Measurements from ENCODE around the gene MXI1. TPM values are rescaled to one million over a fixed set of nuclear protein-coding genes. Genes with fewer than 3 reads are reported as not detected.

The MXI1 gene
- total RNA-seq, 1 donor from 2014 or later = 23.5 TPM

GRCh38 chr10:110278562-110279406 is 71.4 kb downstream of the MXI1 start:
- H2AFZ ChIP-seq (replicated peaks) = no peak overlapping the region
- Mint-ChIP-seq H3K4me1 (peaks cover 14% of the 10 kb centered on the region), H3K27ac (no peak overlapping the region), H3K4me3 (no peak overlapping the region), H3K36me3 (peaks cover 2% of the 10 kb centered on the region), H3K9me3 (no peaks in the 10 kb centered on the region), H3K27me3 (ENCODE audit: insufficient read depth, low read depth) (no peaks in the 10 kb centered on the region)
- H3K27me3 ChIP-seq = no peaks in the 10 kb centered on the region
- no peak overlapping the region for H3K4me3 ChIP-seq
- H4K20me1 ChIP-seq (ENCODE audit: low read depth) = peaks cover 5% of the 10 kb centered on the region
- no peak overlapping the region for H3K4me2 ChIP-seq
- no peak for TF ChIP-seq CTCF (IDR thresholded peaks at IDR 0.05)
- TF ChIP-seq EZH2 (IDR thresholded peaks at IDR 0.05) = no peak
- peaks cover 5% of the 10 kb centered on the region for H3F3A ChIP-seq (ENCODE audit: low read depth)
- H3K27ac ChIP-seq = no peak overlapping the region
- no peak for DNase-seq (ENCODE audit: low spot score)
- no peaks in the 10 kb centered on the region for H3K79me2 ChIP-seq (ENCODE audit: low read depth)
- H3K9ac ChIP-seq = no peak overlapping the region
- H3K4me1 ChIP-seq = peaks cover 7% of the 10 kb centered on the region
- peaks cover 4% of the 10 kb centered on the region for H3K36me3 ChIP-seq
- no peaks in the 10 kb centered on the region for H3K9me3 ChIP-seq (ENCODE audit: low read depth)

- TF ChIP-seq EZH2 (IDR thresholded peaks at IDR 0.05) (no peak), EZH2phosphoT487 (IDR thresholded peaks at IDR 0.05) (no peak), CTCF (IDR thresholded peaks at IDR 0.05) (peak; percentile 75)
- peaks cover 4% of the 10 kb centered on the region for H3K36me3 ChIP-seq
- H3K27ac ChIP-seq = no peak overlapping the region
- no peaks in the 10 kb centered on the region for H3K27me3 ChIP-seq
- peaks cover 9% of the 10 kb centered on the region for H3K4me1 Mint-ChIP-seq
- no peak overlapping the region for H3K9ac ChIP-seq
- H3K4me1 ChIP-seq = peaks cover under 1% of the 10 kb centered on the region
- H3K4me3 Mint-ChIP-seq = no peak overlapping the region
- no peaks in the 10 kb centered on the region for H3K9me3 ChIP-seq (ENCODE audit: low read depth)
- no peak overlapping the region for H3K27ac Mint-ChIP-seq
- peak; percentile 55 for DNase-seq (ENCODE audit: low spot score)
- H3K27me3 Mint-ChIP-seq (ENCODE audit: insufficient read depth, low read depth) = peaks cover 3% of the 10 kb centered on the region
- H3K36me3 Mint-ChIP-seq = peaks cover 2% of the 10 kb centered on the region
- H3K4me2 ChIP-seq = no peak overlapping the region
- peaks cover 5% of the 10 kb centered on the region for H3F3A ChIP-seq (ENCODE audit: low read depth)
- H2AFZ ChIP-seq (replicated peaks) = no peak overlapping the region
- H4K20me1 ChIP-seq (ENCODE audit: low read depth) = peaks cover 5% of the 10 kb centered on the region
- no peaks in the 10 kb centered on the region for H3K9me3 Mint-ChIP-seq
- H3K79me2 ChIP-seq (ENCODE audit: low read depth) = no peaks in the 10 kb centered on the region
- H3K4me3 ChIP-seq = no peak overlapping the region
These were observed 72.1 kb downstream of the MXI1 start for GRCh38 chr10:110279407-110279986.

- Mint-ChIP-seq H3K36me3 (peaks cover 8% of the 10 kb centered on the region), H3K4me3 (no peak overlapping the region), H3K27ac (no peak overlapping the region), H3K4me1 (peaks cover 22% of the 10 kb centered on the region), H3K9me3 (no peaks in the 10 kb centered on the region), H3K27me3 (ENCODE audit: insufficient read depth, low read depth) (peaks cover 4% of the 10 kb centered on the region)
- Histone ChIP-seq H3K4me3 (no peak overlapping the region), H3K36me3 (peaks cover 4% of the 10 kb centered on the region), H3K9me3 (ENCODE audit: low read depth) (no peaks in the 10 kb centered on the region), H3K4me2 (no peak overlapping the region), H4K20me1 (ENCODE audit: low read depth) (peaks cover 5% of the 10 kb centered on the region), H3F3A (ENCODE audit: low read depth) (peaks cover 19% of the 10 kb centered on the region), H3K27ac (no peak overlapping the region), H3K4me1 (no peaks in the 10 kb centered on the region), H3K27me3 (no peaks in the 10 kb centered on the region), H3K79me2 (ENCODE audit: low read depth) (no peaks in the 10 kb centered on the region), H2AFZ (replicated peaks) (no peak overlapping the region), H3K9ac (no peak overlapping the region)
- TF ChIP-seq EZH2 (IDR thresholded peaks at IDR 0.05) (no peak), EZH2phosphoT487 (IDR thresholded peaks at IDR 0.05) (no peak), CTCF (IDR thresholded peaks at IDR 0.05) (no peak)
- DNase-seq (ENCODE audit: low spot score) = no peak
These were observed 76.9 kb downstream of the MXI1 start for GRCh38 chr10:110284262-110284661.
